ENCODE data around the gene TMEM74B.

TMEM74B gene

DNA sequence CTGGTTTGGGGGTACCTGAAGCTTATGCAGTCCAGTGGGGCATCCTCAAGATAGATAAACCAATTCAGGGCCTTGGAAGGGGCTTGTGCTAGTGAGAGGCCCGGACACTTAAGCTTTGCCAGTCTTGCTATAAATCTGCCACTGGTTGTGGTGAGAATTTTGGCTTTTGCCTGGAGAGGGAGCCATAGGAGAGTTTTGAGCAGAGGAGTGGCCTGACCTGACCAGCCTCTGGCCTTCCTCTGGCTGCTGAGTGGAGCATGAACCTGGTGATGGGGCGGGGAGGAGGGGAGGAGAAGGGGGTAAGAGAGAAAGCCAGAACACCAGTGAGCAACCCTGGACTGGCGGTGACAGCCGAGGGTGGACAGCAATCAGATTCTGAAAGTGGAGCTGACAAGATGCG lies 7.1 kb downstream of the TMEM74B start:
- no peak for DNase-seq

DNA sequence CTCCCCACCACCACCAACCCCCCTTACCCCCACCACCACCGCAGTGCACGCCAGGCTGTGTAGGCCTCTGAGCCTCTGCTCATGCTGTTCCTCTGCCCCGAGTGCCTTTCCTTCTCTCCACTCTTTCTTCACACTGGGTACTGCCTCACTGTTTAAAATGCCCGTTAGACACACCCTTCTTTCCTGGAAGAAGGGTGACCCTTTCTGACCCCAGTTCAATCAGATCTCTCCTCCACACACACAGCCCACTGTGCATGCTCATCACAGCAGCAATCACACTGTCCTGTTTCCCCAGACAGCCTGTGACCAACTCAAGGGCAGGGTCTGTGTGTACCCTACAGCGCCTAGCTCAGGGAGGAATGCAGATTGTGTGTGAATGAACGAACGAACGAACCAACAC lies 10.0 kb downstream of the TMEM74B start:
- no peak for DNase-seq

DNA sequence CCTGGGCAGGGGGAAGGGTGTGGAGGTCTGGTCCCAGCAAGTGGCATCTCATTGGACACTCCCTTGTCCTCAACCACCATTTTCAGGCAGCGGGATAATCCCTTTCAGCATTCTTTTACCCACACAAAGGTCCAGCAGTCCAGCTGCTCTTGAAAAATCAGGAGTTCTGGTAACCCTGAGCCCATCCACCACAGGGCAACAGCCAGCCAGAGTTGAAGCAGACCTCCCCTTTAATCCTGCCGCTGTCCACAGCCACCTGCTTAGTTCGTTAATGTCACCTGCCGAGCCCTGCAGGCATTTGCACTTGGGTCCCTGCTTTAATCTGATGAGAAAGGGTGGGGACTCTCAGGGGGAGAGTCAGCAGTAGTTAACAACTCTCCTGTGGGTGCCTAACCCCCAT lies 11.1 kb downstream of the TMEM74B start:
- no peak for DNase-seq

DNA sequence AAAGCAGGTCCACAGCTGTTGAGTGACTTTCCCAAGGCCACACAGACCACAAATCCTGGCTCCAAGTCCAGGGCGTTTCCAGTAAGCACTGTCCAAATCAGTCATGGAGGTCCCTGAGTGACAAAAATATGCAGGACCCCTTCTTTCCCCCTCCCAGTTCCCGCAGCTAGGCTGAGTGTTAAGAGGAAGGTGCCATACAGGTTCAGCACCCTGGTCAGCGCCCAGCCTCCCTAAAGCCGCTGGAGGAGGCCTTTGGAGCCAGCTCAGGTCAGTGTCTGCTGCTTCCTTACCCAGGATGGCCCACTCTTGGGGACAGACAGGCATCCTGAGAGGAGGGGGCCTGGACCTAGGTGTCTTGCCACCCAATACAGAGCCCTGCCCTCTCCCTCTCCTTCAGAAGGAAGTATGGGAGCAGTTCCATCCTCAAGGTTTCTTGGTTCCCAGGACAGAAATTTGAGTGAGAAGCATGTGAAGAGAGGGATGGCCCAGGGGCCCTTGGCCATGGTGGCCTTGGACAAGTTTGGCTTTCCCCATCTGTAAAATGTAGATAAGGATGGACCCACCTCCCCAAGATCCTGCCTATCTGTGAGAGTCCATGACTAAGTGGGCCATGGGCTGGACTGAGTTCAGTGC lies 13.2 kb downstream of the TMEM74B start:
- DNase-seq, result no peak

DNA sequence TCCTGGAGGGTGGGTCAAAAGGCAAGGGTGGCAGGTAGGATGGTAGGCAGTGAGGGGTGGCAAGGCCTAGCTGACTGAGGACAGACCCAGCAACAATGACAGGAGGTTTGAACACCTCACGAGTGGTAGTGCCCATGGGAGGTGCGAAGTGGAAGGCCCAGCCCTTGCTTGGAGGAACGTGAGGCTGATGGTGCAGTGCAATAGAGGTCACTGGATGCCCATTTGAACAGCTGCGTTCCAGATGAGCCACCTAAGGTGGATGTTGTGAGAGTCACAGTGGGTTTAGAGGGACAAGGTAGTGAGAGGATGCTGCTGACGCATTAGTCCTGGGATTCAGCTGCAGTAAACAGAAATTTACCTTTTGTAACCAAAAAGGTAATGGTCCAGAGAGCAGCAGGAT lies 15.6 kb downstream of the TMEM74B start:
- no peak for DNase-seq

DNA sequence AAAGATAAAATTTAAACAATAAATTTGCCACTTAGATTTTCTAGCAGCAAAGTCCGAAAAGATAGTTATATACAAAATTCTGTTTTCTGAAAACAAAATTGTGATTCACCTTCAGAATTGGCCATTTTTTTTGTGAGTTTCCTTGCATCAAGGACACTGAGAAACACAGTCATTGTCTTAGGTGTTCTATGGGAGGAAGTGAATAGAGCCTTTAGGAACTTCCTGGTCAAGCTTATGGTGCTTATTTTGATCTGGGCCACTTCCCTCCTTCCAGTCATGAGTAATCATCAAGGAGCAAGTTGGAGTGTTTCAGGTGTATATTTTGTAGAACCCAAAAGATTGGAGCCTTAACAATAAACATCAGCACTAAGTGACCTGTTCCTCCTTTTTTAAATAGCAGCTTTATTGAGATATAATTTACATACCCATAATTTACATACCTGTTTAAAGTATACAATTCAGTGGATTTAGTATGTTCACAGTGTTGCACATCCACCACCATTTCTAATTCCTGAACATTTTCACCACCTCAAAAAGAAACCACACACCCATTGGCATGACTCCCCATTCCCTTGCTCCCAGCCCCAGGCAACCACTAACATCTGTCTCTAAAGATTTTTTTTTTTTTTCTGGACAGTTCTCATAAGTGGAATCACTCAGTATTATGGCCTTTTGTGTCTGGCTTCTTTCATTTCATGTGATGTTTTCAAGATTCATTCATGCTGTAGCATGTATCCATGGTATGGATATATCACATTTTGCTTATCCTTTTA lies 17.6 kb downstream of the TMEM74B start:
- DNase-seq, result no peak

DNA sequence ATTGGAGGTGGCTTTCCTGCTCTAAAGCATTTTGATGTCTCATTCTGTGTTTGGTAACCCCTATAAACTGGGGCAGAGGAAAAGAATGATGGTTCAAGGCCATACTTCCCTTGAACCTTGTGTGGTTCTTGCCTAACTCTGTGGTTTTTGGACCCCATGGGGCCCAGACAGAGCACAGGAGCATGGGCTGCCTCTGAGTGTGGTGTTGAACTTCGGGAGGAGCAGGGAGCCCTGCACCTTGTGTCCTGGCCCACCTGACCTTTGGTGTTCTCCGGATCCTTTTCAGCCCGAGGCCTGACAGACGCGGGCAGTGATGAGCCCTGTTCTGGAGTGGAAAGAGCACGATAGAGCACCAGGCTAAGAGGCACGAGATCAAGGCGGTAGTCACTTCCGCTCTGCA lies 18.8 kb downstream of the TMEM74B start:
- DNase-seq, result no peak

DNA sequence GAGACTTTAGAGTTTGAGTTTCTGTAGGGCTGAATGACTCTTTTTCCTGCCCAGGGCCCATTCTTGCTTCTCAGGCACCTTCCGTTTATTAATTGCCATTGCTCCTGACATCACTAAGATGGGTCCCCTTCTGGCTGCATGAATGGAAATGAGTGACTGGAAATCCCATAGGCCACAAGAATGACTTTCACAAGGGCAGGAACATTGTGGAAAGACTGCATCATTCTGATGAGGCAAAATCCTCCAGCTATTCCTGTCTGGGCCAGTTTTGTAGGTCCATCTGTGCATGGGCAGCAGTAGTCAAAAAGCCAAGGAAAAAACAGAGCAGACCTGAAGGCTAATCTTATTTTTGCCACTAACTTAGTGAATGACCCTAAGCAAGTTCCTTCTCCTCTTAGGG lies 19.3 kb downstream of the TMEM74B start:
- no peak for DNase-seq

DNA sequence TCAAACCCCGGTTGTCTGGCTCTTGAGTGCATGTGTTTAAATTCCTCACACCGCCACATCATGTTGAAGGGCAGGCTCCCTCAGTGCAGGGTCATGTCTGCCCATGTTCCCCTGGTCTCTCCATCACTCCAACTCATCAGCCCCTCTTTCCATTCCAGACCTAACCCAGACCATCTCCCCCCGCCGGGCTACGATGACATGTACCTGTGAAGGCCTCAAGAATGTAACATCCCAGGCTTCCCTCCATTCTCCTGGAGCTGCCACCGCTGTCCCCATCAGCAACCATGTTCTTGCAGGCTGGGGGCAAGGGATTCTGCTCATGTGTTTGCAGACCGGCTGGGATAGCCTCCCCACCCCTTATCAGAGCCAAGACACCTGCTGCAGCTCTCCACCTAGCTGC lies 19.9 kb downstream of the TMEM74B start:
- no peak for DNase-seq

DNA sequence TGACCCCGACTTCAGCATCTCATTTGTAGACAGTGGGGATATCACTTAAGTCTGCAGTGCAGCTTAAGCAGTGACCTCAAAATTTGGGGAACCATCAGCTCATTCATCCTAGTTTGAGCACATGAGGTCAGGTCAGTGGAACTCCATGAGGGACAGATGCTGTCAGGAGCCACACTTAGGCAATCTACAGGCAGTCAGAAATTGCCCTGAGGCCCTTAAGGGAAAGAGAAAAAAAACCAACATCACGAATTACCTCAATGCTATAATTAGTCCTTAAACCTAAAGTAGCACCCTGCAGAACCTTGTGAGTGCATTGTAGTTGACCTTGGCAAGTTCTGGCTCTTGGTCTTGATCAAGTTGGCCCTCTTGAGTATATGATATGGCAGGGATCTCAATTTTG lies 21.1 kb downstream of the TMEM74B start:
- DNase-seq, result no peak

DNA sequence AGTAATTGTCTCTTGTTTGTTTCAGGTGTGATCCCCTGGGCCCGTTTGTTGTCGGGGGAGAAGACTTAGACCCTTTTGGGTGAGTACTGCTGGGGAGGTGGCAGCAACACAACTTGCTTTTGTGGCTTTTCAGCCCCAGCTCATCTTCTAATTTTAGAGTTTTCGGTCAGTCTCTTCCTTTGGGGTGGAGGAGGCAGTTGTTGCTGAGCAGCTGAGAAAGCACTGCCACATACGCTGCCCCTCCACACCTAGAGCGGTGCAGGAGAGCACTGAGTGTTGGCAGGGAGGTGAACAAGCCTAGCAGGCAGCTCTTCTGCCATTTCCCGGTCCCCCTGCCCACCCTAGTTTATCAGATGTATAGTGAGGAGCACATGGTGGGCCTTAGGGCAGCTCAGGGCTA lies 21.7 kb downstream of the TMEM74B start:
- no peak for DNase-seq

DNA sequence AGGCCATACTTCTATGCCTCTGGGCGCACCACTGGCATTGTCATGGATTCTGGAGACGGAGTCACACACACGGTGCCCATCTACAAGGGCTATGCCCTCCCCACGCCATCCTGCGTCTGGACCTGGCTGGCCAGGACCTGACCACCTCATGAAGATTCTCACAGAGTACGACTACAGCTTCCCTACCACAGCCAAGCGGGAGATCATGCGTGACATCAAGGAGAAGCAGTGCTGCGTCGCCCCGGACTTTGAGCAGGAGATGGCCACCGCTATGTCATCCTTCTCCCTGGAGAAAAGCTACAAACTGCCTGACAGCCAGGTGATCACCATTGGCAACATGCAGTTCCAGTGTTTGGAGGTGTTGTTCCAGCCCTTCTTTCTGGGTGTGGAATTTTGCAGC lies 23.8 kb downstream of the TMEM74B start:
- DNase-seq, result no peak

DNA sequence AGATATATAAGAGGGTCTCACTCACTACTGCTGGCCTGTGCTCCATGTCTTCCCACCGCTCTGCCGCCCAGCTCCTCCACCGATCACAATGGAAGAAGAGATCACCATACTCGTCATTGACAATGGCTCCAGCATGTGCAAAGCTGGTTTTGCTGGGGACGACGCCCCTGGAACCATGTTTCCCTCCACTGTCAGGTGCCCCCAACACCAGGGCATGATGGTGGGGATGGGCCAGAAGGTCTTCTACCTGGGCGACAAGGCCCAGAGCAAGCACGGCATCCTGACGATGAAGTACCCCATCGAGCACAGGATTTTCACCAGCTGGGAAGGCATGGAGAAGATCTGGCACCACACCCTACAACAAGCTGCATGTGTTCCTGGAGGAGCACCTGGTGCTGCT lies 24.3 kb downstream of the TMEM74B start:
- DNase-seq, result no peak

DNA sequence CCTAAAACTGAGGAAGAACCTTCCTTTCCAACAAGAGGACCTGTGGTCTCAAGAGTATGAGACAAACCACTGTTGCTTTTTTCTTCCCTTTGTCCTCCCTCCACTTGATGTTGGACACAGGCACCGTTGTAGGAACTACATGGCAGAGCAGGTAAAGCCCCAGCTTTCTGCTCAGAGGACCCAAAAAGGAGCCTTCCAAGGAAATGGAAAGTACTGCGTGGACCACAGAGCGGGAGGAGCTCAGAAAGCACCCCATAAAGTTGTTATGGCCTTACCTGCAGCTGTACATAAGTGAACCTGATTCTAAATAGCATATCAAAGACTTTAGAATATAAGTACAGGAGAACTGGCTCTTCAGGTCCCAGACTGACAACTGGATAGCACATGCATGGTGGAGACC lies 29.4 kb downstream of the TMEM74B start:
- DNase-seq, result no peak

DNA sequence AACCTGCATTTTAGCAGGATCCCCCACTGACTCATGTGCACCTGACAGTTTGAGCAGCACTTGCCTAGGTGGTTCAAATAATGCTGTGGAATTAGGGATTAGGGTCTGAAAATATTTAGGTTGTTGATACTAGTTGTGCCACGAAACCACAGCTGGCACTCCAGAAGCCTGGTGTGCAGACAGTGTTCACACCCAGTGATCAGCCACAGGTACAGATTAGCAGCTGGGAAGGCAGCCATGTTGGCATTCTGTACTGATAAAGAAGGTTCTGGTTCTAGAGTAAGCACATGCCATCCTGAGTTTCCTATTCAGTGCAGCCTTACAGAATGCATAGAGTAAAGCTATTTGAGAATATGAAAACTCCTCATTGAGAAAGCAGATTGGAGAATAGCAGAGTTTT lies 30.1 kb downstream of the TMEM74B start:
- DNase-seq, result no peak

DNA sequence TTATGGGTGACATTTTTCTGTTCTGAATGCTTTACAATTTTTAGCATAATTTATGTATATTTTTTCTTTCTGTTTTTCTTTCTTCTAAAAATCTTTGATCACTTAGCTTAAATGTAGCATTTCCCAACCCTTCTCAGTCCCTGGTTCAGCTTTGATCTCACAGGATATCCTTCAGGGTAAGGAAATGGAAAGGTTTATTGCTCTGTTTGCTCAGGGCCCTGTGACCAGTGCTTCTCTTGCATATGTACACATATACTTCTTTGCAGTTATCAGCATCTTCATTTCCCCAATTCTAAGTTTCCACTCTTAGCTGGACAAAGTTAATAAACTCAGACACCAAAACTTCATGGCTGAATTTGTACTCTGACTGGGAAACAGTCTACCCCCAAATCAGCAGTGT lies 30.6 kb downstream of the TMEM74B start:
- DNase-seq, result no peak

DNA sequence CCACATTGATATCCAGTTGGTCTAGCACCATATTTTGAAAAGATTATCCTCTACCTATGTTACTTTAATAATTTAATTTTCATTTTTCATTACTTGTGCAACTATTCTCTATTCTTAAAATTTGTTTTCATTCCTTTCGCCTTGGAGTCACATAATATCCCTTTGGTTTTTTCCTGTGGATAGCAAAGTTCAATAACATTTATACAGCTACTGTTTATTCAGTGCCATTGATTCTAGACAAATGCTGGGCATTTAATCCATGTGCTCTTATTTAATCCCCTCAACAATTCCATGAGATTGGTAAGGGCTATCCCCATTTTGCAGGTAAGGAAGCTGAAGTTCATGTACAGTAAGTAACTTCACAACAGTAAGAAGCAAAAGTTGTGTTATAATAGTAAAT lies 33.8 kb downstream of the TMEM74B start:
- DNase-seq, result no peak

DNA sequence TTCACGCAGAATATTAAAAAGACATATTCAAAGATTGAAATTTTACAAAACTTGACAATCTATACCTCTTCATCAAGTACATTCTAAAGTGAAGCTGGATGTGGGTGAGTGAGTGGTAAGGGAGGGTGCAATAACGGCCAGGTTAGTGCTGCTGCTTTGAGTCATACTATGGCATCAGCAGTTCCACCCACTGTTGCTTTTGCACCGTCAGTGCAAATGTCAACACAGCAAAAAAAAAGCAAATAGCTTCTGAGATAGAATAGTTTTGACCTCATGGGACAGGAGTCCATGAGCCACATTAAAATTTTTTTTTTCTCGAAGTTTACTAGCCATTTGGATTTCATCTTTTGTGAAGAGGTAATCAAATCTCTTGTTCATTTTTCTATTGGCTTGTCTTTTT lies 34.6 kb downstream of the TMEM74B start:
- no peak for DNase-seq

DNA sequence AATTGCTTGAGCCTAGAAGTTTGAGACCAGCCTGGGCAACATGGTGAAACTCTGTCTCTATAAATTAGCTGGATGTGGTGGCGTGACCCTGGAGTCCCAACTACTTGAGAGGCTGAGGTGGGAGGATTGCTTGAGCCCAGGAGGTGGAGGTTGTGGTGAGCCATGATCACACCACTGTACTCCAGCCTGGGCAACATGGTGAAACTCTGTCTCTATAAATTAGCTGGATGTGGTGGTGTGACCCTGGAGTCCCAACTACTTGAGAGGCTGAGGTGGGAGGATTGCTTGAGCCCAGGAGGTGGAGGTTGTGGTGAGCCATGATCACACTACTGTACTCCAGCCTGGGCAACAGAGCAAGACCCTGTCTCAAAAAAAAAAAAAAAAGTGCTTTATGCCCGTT lies 35.0 kb downstream of the TMEM74B start:
- peak; percentile 65 for DNase-seq

DNA sequence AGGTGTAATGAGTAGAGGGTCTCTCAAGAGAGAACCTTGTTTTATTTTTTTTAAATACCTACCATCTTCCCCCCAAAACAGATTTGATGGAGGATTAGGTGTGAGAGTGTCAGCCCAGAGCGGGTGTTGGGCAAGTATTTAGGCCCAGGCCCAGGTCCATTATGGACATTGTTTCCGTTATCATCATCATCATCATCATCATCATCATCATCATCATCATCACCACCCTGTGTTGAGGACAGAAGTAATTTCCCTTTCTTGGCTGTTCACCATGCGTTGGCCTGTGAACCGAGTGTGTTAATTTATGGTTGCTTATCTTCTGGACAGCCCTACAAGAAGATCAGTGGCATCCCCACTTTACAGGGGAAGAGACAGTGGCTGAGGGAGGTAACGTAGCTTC lies 37.8 kb downstream of the TMEM74B start:
- no peak for DNase-seq

DNA sequence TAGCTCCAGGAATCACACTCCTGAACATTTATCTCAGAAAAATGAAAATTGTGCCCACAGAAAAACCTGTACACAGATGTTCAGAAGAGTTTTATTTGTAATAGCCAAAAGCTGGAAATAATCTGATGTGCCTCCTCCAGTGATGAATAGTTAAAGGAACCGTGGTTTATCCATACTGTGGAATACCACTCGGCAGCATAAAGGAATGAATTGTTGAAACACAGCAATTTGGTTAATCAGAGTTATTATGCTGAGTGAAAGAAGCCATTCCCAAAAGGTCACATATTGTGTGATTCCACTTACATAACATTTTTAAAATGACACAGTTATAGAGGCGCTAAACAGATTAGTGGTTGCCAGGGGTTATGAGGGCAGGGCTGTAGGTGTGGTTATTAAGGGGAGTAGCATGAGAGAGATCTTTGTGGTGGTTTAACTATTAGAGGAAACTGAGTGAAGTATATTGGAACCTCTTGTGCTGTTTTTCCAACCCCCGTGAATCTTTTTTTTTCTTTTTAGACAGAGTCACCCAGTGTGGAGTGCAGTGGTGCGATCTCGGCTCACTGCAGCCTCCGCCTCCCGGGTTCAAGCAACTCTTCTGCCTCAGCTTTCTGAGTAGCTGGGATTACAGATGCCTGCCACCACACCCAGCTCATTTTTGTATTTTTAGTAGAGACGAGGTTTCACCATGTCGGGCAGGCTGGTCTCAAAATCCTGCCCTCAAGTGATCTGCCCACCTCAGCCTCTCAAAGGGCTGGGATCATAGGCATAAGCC lies 40.2 kb downstream of the TMEM74B start:
- no peak for DNase-seq

DNA sequence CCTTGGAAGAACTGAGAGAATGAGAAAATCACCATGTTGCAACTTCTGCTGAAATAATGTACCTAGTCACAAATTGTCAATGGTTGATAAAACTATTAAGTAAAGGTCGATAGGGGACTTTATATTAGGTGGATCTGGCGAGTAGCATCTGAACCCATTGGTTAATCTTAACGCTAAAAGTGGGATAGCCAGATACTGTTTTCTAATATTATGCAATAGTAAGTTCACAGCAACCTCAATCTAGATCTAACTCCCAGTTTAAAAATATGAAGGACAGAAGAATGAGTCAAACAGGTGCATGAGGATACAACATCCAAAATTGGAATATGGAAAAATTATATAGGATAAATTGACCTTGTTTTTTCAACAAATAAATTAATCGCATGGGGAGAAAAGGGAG lies 47.5 kb downstream of the TMEM74B start:
- DNase-seq, result no peak

DNA sequence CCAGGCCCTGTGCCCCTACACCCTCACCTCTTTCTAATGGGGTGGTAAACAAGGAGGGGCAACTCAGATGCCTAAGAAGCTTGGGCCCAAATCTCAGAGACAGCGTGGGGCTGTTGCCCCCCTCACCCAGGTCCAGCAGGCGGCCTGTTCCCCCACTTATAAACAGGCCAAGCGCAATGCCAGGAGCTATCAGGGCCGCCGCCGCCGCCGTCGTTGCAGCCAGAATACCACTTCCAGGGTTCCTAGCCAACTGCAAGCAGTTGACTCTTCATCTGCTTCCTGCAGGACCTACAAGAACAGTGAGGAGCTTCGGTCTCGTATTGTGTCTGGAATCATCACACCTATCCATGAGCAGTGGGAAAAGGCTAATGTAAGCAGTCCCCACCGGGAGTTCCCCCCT lies 49.9 kb downstream of the TMEM74B start:
- DNase-seq, result no peak

DNA sequence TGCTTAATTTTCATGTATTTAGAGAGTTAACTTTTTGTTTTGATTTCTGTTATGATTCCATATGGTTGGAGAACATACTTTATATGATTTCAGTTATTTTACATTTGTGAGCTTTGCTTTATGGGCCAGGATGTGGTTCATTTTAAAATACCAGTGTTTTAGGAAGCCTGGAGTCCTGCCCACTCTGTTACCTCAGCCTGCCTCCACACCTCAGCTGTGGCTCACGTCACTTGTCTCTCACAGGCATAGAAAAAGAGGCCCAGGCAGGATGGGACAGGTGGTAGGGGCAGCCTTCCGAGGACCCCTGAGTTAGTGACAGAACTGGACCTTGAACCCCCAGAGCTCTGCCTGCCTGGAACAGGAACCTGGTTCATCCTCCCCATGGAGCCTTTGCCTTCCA lies 50.4 kb downstream of the TMEM74B start:
- DNase-seq, result no peak
